CD8-positive, alpha-beta memory T cell (primary cell): ENCODE measurements around the gene FAM174C. TPM values are rescaled to one million over a fixed set of nuclear protein-coding genes. Genes with fewer than 3 reads are reported as not detected.
"Not testable (repeated sequence)": the region's sequence is repeated elsewhere in the genome, so short reads cannot be mapped to it uniquely, and the experiment has no call there.

Source experiments
- CTCF ChIA-PET: fragments of 350-600 bp; sonication (Branson Sonifier 250); formaldehyde crosslinking; loops from one replicate; lab custom pipeline; 2021; ENCODE audit warnings: antibody characterized with exemption; lab: Charles Lee
- POLR2A ChIA-PET: fragments of 350-600 bp; sonication (Branson Sonifier 250); formaldehyde crosslinking; loops from one replicate; lab custom pipeline; 2021; ENCODE audit warnings: antibody characterized with exemption; lab: Charles Lee
- DNase-seq, 5 donors: peaks; one replicate each; pipeline versions ENCODE4 v3.0.0 to v3.0.0-alpha.2; 2020 to 2022; ENCODE audit warnings: mixed read lengths in 1 of 5
- H3K27ac ChIP-seq: one replicate; pipeline ENCODE4 v1.7.0; 2013; ENCODE audit warnings: low read depth, mild to moderate bottlenecking, low read length, moderate library complexity
- H3K27me3 ChIP-seq: 2 replicates; pipeline ENCODE4 v1.7.0; 2013; ENCODE audit warnings: low read length, mild to moderate bottlenecking; ENCODE audit not compliant: insufficient read depth, poor library complexity, severe bottlenecking
- H3K36me3 ChIP-seq: 2 replicates; pipeline ENCODE4 v1.7.0; 2013; ENCODE audit warnings: mild to moderate bottlenecking, low read length, moderate library complexity; ENCODE audit not compliant: insufficient read depth
- H3K4me1 ChIP-seq: 2 replicates; pipeline ENCODE4 v1.7.0; 2013; ENCODE audit warnings: mild to moderate bottlenecking, low read length, moderate library complexity; ENCODE audit not compliant: insufficient read depth
- H3K4me3 ChIP-seq: 2 replicates; pipeline ENCODE4 v1.7.0; 2013; ENCODE audit warnings: mild to moderate bottlenecking, low read length
- H3K9me3 ChIP-seq: 2 replicates; pipeline ENCODE4 v1.7.0; 2013; ENCODE audit warnings: mild to moderate bottlenecking, low read length
- H3K27ac Mint-ChIP-seq, 8 donors: one replicate each; pipeline ENCODE4 v1.8.0; 2020 to 2021; ENCODE audit warnings: mixed read lengths in 8 of 8, mild to moderate bottlenecking in 6 of 8, inconsistent platforms in 3 of 8, moderate library complexity in 3 of 8
- H3K27me3 Mint-ChIP-seq, 2 donors: one replicate each; pipeline ENCODE4 v1.8.0; 2020 to 2021; ENCODE audit warnings: mixed read lengths in 2 of 2, mild to moderate bottlenecking in 1 of 2, moderate library complexity in 1 of 2
- H3K36me3 Mint-ChIP-seq, 3 donors: one replicate each; pipeline ENCODE4 v1.8.0; 2020 to 2021; ENCODE audit warnings: mixed read lengths in 3 of 3, inconsistent platforms in 1 of 3, mild to moderate bottlenecking in 1 of 3
- H3K4me1 Mint-ChIP-seq, 3 donors: one replicate each; pipeline ENCODE4 v1.8.0; 2020 to 2021; ENCODE audit warnings: mixed read lengths in 3 of 3, inconsistent platforms in 1 of 3, mild to moderate bottlenecking in 1 of 3
- H3K4me3 Mint-ChIP-seq, 7 donors: one replicate each; pipeline ENCODE4 v1.8.0; 2020 to 2021; ENCODE audit warnings: mixed read lengths in 7 of 7, mild to moderate bottlenecking in 6 of 7, moderate library complexity in 4 of 7, inconsistent platforms in 2 of 7
- H3K9me3 Mint-ChIP-seq, 5 donors: one replicate each; pipeline ENCODE4 v1.8.0; 2020 to 2022; ENCODE audit warnings: mixed read lengths in 5 of 5, mild to moderate bottlenecking in 3 of 5, moderate library complexity in 2 of 5, inconsistent platforms in 1 of 5
- polyA plus RNA-seq: library from polyadenylated mRNA; unstranded; fragments of 300-500 nt; fragmentation: Illumina TruSeq; gene quantifications from one replicate; pipeline ENCODE4 v1.2.3, GENCODE V29; 2021
- total RNA-seq, 2 experiments: library from RNA; stranded (reverse); gene quantifications; one replicate each; pipeline ENCODE4 v1.2.3, GENCODE V29; 2021

The FAM174C gene
- total and polyA plus RNA-seq, 3 experiments from 2014 or later = 100 to 113 (median 113) TPM

DNA sequence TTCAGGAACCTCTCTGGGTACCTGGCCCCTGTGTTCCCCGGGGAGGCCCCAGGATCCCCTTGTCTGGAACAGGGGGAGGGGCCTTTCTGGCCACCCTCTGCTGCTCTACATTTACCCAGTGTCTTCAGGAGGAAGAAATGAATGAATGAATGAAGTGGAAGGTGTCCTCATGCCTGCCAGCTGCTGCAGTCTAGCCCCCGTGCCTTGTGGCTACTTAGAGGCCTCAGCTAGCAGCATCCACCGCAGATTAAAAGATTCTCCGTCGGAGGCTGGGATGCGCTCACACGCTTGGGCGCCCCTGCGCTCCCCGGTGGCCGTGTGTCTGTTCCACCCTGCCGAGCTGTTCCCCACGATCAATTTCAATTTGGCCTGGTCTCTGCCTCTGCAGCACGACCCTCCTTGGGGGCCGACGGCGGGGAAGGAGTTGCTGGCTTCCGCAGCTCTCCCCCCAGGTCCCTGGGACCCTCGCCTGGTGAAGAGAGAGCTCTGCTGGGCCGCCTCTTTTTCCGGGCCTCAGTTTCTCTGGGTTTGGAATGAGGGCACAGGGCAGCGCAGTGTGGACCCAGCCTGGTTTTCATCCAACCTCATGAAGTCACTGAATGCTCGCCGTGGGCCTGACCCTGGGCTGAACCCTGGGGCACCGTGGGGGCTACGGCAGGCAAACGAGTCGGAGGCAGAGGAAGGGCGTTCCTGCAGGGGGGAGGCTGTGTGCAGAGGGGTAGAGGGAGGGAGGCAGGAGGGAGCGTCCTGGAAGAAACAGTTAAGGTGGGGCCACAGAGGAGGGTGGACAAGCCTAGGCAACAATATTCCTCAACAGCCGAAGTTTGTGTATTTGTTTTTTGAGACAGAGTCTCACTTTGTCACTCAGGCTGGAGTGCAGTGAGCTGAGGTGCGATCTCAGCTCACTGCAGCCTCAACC, 38.6 kb downstream of the FAM174C start:
- ChIA-PET POLR2A (no interaction called here), CTCF (interaction anchor here (0.6 kb wide), 1 partner anchor 338 kb away, joined by 3 read pairs; no protein-coding TSS in a partner anchor)
- no peaks in the 10 kb centered on the region for H3K36me3 ChIP-seq
- no peak overlapping the region for H3K27ac ChIP-seq
- H3K4me3 ChIP-seq = no peak overlapping the region
- H3K4me3 Mint-ChIP-seq = no peak overlapping the region
- peaks cover 14 to 20% of the 10 kb centered on the region in 2 donors for H3K27me3 Mint-ChIP-seq
- H3K4me1 ChIP-seq = peaks cover 4% of the 10 kb centered on the region
- no peak overlapping the region for H3K27ac Mint-ChIP-seq
- no peaks in the 10 kb centered on the region for H3K4me1 Mint-ChIP-seq
- H3K9me3 ChIP-seq = no peaks in the 10 kb centered on the region
- H3K36me3 Mint-ChIP-seq = no peaks in the 10 kb centered on the region
- DNase-seq = no peak
- peaks cover 7% of the 10 kb centered on the region for H3K27me3 ChIP-seq
- H3K9me3 Mint-ChIP-seq = no peaks in the 10 kb centered on the region

DNA sequence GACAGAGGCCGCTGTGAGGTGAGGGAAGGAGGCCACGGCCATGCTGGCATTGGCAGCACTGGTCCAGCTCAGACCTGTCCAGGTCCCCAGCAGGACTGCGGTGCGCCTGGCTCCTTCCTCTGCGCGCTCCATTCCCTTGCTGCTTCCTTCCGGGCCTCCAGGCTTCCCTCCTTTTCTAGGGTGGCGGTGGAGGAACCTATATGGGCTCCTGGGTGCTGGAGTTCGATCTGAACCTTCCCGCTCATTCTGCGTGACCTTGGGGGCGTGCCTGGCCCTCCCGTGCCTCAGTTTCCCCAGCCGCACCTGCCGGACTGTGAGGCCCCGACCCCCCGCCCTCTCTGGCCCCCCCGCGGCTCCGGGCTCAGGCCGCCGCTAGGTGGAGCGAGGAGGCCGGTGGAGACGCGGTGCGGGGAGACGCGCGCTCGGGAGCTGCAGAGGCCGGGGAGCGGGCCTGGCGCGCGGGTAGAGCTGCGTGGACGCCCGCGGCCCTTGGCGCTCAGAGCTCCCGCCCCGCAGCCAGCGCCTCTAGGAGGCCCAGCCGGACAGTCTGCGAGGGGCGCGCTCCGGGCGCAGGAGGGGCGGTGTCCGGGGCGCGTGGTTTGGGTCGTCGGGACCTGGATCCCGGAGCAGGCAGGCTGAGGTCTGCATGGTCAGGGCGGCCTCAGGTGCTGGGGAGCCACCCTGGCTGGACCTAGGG, 40.3 kb downstream of the FAM174C start:
- Mint-ChIP-seq H3K27me3 (peaks cover 17 to 27% of the 10 kb centered on the region in 2 donors), H3K4me1 (no peaks in the 10 kb centered on the region), H3K4me3 (no peak overlapping the region), H3K36me3 (no peaks in the 10 kb centered on the region), H3K27ac (no peak overlapping the region), H3K9me3 (no peaks in the 10 kb centered on the region)
- Histone ChIP-seq H3K27ac (no peak overlapping the region), H3K27me3 (peaks cover 7% of the 10 kb centered on the region), H3K9me3 (no peaks in the 10 kb centered on the region), H3K4me3 (no peak overlapping the region), H3K36me3 (no peaks in the 10 kb centered on the region), H3K4me1 (peaks cover 4% of the 10 kb centered on the region)
- ChIA-PET POLR2A (no interaction called here), CTCF (no interaction called here)
- DNase-seq = peak in 2 of 5 donors; percentile 15 to 25

- H3K27ac ChIP-seq = no peak overlapping the region
- Mint-ChIP-seq H3K9me3 (no peaks in the 10 kb centered on the region), H3K27me3 (peaks cover 21 to 31% of the 10 kb centered on the region in 2 donors), H3K4me3 (no peak overlapping the region), H3K27ac (no peak overlapping the region), H3K36me3 (no peaks in the 10 kb centered on the region), H3K4me1 (no peaks in the 10 kb centered on the region)
- H3K27me3 ChIP-seq = peaks cover 7% of the 10 kb centered on the region
- H3K9me3 ChIP-seq = no peaks in the 10 kb centered on the region
- no peak for DNase-seq
- H3K4me3 ChIP-seq = no peak overlapping the region
- peaks cover 4% of the 10 kb centered on the region for H3K4me1 ChIP-seq
- POLR2A ChIA-PET = no interaction called here
- H3K36me3 ChIP-seq = no peaks in the 10 kb centered on the region
- CTCF ChIA-PET = no interaction called here
Measured at GRCh38 chr19:1316466-1316865, 41.1 kb downstream of the FAM174C start.

DNA sequence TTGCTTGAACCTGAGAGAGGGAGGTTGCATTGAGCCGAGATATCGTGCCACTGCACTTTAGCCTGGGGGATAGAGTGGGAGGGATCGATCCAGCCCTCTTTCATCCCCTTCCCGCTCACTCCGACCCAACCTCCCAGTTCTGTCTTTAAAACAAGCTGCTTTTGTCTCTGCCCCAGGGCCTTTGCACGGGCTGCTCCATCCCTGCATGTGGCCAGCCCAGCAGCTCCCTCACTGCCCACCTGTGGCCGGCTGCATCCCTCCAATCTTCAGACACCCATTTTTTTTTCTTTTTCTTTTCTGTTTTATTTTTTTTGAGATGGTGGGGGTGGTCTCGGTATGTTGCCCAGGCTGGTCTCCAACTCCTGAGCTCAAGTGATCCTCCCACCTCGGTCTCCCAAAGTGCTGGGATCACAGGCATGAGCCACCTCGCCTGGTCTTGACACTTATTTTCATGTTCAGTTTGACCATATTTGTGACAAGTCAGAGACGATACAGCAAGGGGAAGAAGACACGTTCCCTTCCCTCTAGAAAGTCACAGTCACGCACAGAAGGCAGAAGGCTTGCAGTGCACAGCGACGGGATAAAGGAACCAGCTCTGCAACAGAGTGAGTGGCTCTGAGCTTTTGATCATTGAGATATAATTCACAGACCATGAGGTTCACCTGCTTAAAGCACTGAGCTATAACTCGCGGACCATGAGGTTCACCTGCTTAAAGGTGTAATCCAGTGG, 42.1 kb downstream of the FAM174C start:
- H3K36me3 ChIP-seq = no peaks in the 10 kb centered on the region
- H3K4me3 ChIP-seq = no peak overlapping the region
- Mint-ChIP-seq H3K4me3 (no peak overlapping the region), H3K4me1 (no peaks in the 10 kb centered on the region), H3K36me3 (no peaks in the 10 kb centered on the region), H3K27me3 (peaks cover 24 to 34% of the 10 kb centered on the region in 2 donors), H3K27ac (no peak overlapping the region), H3K9me3 (no peaks in the 10 kb centered on the region)
- ChIA-PET POLR2A (no interaction called here), CTCF (no interaction called here)
- no peaks in the 10 kb centered on the region for H3K9me3 ChIP-seq
- no peak for DNase-seq
- H3K27ac ChIP-seq = no peak overlapping the region
- H3K27me3 ChIP-seq = peaks cover 7% of the 10 kb centered on the region
- H3K4me1 ChIP-seq = peaks cover 4% of the 10 kb centered on the region

- H3K9me3 Mint-ChIP-seq = no peaks in the 10 kb centered on the region
- no peaks in the 10 kb centered on the region for H3K4me1 Mint-ChIP-seq
- Histone ChIP-seq H3K4me1 (peaks cover 4% of the 10 kb centered on the region), H3K4me3 (no peak overlapping the region), H3K27me3 (peaks cover 12% of the 10 kb centered on the region), H3K36me3 (no peaks in the 10 kb centered on the region), H3K9me3 (no peaks in the 10 kb centered on the region), H3K27ac (no peak overlapping the region)
- H3K4me3 Mint-ChIP-seq = no peak overlapping the region
- H3K36me3 Mint-ChIP-seq = peaks cover 0 to 4% (median 0%) of the 10 kb centered on the region in 3 donors
- no peak overlapping the region for H3K27ac Mint-ChIP-seq
- ChIA-PET POLR2A (no interaction called here), CTCF (no interaction called here)
- no peak for DNase-seq
- peaks cover 29 to 41% of the 10 kb centered on the region in 2 donors for H3K27me3 Mint-ChIP-seq
Measured at GRCh38 chr19:1318678-1319471, 43.5 kb downstream of the FAM174C start.

DNA sequence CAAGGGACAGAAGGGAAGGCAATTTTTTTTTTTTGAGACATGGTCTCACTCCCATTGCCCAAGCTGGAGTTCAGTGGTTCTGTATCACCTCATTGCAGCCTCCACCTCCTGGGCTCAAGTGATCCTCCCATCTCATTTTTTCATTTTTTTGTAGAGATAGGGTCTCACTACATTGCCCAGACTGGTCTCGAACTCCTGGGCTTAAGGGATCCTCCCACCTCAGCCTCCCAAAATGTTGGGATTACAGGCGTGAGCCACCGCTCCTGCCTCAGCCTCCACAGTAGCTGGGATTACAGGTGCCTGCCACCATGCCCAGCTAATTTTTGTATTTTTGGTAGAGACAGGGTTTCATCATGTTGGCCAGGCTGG, 44.9 kb downstream of the FAM174C start:
- CTCF ChIA-PET, H3K27ac ChIP-seq, H3K36me3 Mint-ChIP-seq, H3K36me3 ChIP-seq, H3K4me3 Mint-ChIP-seq, H3K27ac Mint-ChIP-seq, H3K9me3 Mint-ChIP-seq, DNase-seq, H3K4me3 ChIP-seq, H3K4me1 ChIP-seq, H3K9me3 ChIP-seq, H3K4me1 Mint-ChIP-seq: not testable (repeated sequence)
- POLR2A ChIA-PET = interaction anchor here (0.7 kb wide), 1 partner anchor 21 kb away, joined by 5 read pairs; no protein-coding TSS in a partner anchor
- peaks cover 36 to 43% of the 10 kb centered on the region in 2 donors for H3K27me3 Mint-ChIP-seq
- peaks cover 25% of the 10 kb centered on the region for H3K27me3 ChIP-seq

- Mint-ChIP-seq H3K4me1 (no peaks in the 10 kb centered on the region), H3K4me3 (no peak overlapping the region), H3K9me3 (no peaks in the 10 kb centered on the region), H3K27ac (peak overlapping the region in 1 of 8 donors; percentile 74), H3K27me3 (peaks cover 39 to 43% of the 10 kb centered on the region in 2 donors), H3K36me3 (peaks cover 0 to 4% (median 0%) of the 10 kb centered on the region in 3 donors)
- peaks cover 25% of the 10 kb centered on the region for H3K27me3 ChIP-seq
- ChIA-PET CTCF (no interaction called here), POLR2A (no interaction called here)
- H3K36me3 ChIP-seq = no peaks in the 10 kb centered on the region
- no peak for DNase-seq
- no peaks in the 10 kb centered on the region for H3K4me1 ChIP-seq
- H3K27ac ChIP-seq = no peak overlapping the region
- H3K9me3 ChIP-seq = no peaks in the 10 kb centered on the region
- no peak overlapping the region for H3K4me3 ChIP-seq
Measured at GRCh38 chr19:1321539-1321938, 46.2 kb downstream of the FAM174C start.
